WERI-Rb-1 (cell line): Measurements from ENCODE around the gene PPP2R3B.

Experiments used
- DNase-seq: peaks from one replicate; pipeline ENCODE4 v3.0.0-alpha.2; 2020
- H3K27ac ChIP-seq: fragments of 250-450 bp; sonication (Bioruptor Pico); 2 replicates; pipeline ENCODE4 v1.5.1; 2020; ENCODE audit warnings: mild to moderate bottlenecking, moderate library complexity
- H3K27me3 ChIP-seq: fragments of 250-450 bp; sonication (Bioruptor Pico); 2 replicates; pipeline ENCODE4 v1.5.1; 2021; ENCODE audit warnings: mild to moderate bottlenecking, low read depth, moderate library complexity; ENCODE audit not compliant: insufficient read depth, severe bottlenecking
- H3K36me3 ChIP-seq: fragments of 250-450 bp; sonication (Bioruptor Pico); 2 replicates; pipeline ENCODE4 v1.5.1; 2020; ENCODE audit warnings: mild to moderate bottlenecking, moderate library complexity
- H3K4me3 ChIP-seq: 2 replicates; pipeline ENCODE4 v1.5.1; 2011; ENCODE audit warnings: low read depth, mild to moderate bottlenecking, control low read depth, low read length
- H3K9me3 ChIP-seq: fragments of 250-450 bp; sonication (Bioruptor Pico); 2 replicates; pipeline ENCODE4 v1.5.1; 2021; ENCODE audit warnings: mild to moderate bottlenecking, moderate library complexity; ENCODE audit not compliant: severe bottlenecking
- CTCF ChIP-seq: IDR thresholded peaks from 2 replicates; pipeline ENCODE4 v1.5.1; 2011; ENCODE audit warnings: low read depth, mild to moderate bottlenecking, control low read depth, inconsistent platforms, low read length

PPP2R3B gene

DNA sequence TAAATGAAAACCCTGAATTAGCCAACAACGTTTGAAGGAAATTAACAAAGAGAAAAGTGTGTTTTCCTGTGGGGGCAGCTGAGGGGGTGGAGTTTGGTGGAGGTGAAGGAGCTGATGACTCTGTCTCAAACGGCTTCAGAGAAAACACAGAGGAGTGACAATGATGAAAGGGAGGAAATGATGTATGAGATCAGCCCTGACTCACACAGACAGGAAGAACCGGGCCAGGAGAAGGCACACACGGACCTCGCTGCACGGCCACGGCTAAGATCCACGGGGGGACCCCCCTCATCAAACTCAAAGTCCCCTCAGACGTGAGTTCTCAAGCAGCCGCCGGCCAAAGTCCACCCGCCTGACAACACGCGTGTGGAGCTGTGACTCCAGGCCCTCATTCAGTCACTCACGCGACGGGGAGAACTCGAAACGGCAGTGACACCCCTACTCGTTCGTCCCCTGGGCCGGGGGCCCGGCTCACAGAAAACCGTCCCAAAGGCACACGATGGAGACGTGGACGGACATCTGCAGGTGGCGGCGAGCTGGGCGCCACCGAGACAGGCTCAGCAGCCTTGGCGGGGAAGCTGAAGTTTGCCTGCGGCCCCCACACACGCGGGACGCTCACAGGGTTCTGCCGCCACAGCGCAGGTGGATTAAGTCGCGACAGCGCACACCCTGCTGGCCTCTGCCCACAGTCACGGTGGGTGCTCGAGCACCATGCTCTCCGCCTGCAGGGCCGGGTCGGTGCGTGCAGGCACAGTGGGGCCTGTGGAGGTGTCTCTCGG, 28.8 kb downstream of the PPP2R3B start:
- no peaks in the 10 kb centered on the region for H3K27me3 ChIP-seq
- TF ChIP-seq CTCF: no peak
- no peak for DNase-seq
- H3K36me3 ChIP-seq: peaks cover 20% of the 10 kb centered on the region
- peaks cover 7% of the 10 kb centered on the region for H3K9me3 ChIP-seq
- H3K27ac ChIP-seq: no peak overlapping the region
- H3K4me3 ChIP-seq: no peak overlapping the region

DNA sequence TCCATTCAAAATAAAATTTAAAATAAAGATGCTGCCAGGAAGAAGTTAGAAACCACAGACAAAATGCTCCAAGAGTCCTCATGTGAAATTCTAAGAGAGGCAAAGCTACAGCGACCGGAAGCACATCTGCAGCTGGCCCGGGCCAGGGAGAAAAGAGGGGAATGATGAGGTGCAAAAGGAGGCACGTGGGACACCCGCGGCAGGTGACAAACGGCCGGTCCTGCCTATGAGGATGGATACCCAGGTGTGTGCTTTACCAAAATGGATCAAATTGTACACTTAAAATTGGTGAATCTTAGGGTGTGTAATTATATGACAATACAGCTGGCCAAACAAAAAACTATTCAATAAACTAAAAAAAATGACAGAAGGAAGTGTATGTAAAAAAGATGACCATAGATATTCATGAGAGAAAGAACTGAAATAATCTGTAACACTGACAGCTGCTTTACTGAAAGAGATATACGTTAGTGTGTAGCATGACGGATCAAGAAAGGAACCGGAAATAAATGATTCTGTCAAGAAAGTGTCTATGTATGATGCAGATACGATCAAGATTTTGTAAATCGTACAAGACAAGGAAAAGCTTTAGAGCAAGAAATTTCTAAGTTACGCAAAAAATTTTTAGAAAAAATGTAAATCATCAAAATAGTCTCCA, 29.5 kb downstream of the PPP2R3B start:
- peaks cover 22% of the 10 kb centered on the region for H3K36me3 ChIP-seq
- H3K4me3 ChIP-seq: no peak overlapping the region
- no peak for TF ChIP-seq CTCF

DNA sequence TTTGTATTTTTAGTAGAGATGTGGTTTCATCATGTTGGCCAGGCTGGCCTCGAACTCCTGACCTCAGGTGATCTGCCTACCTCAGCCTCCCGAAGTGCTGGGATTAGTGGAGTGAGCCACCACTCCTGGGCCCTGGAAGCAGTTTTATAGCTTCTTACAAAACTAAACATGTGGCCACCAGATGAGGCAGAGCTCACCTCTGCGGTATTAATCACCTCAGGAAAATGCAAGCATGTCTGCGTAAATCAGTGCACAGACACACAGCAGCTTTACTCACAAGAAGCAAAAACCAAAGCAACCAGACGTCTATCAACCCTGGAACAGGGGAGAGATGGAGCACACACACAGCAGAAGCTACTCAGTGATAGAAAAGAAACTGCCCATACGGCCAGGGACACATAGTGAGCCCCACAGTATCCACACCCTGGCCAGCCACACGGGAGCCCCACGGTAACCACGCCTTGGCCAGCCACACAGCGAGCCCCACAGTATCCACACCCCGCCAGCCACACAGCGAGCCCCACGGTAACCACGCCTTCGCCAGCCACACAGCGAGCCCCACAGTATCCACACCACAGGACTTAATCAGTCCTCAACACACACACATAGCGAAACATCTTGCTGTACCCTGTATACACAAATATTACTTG, 30.2 kb downstream of the PPP2R3B start:
- no peak for DNase-seq
- no peak overlapping the region for H3K27ac ChIP-seq
- no peak for TF ChIP-seq CTCF
- no peaks in the 10 kb centered on the region for H3K27me3 ChIP-seq
- H3K9me3 ChIP-seq: peaks cover 7% of the 10 kb centered on the region
- peaks cover 22% of the 10 kb centered on the region for H3K36me3 ChIP-seq
- no peak overlapping the region for H3K4me3 ChIP-seq

More for the DNA sequence above, 29.5 kb downstream of the PPP2R3B start:
- Histone ChIP-seq H3K27ac (no peak overlapping the region), H3K27me3 (no peaks in the 10 kb centered on the region), H3K9me3 (peaks cover 7% of the 10 kb centered on the region)
- no peak for DNase-seq

DNA sequence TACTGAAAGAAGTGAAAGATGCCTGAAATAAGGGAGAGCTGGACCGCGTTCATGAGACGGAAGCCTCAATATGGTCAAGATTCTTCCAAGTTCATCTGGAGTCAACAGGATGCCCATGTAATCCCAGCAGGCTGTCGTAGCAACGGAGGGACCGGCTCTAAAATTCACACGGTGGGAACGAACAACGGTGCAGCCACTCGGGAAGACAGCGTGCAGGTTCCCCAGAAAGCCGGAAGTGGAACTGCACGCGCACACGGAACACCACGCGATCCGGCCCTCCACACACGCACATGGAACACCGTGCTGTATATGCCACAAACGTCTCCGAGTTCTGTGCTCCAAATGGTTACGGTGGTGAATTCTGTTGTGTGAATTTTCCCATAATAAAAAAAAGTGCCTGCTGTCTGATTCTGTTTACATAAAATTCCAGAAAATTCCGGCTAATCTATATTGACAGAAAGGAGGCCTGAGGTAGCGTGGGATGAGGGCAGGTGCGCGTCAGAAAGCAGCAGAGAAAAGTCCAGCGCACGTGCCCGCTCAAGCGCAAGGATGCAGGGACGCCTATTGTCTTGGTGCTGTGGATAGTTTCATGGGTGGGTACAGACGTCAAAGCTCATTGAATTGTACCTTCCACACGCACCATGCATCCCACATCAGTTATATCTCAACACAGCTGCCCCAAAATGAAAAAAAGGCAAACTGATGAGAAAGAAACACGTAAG, 31.2 kb downstream of the PPP2R3B start:
- Histone ChIP-seq H3K27me3 (no peaks in the 10 kb centered on the region), H3K36me3 (peaks cover 12% of the 10 kb centered on the region), H3K9me3 (peaks cover 5% of the 10 kb centered on the region), H3K4me3 (no peak overlapping the region), H3K27ac (no peak overlapping the region)
- no peak for DNase-seq
- no peak for TF ChIP-seq CTCF

DNA sequence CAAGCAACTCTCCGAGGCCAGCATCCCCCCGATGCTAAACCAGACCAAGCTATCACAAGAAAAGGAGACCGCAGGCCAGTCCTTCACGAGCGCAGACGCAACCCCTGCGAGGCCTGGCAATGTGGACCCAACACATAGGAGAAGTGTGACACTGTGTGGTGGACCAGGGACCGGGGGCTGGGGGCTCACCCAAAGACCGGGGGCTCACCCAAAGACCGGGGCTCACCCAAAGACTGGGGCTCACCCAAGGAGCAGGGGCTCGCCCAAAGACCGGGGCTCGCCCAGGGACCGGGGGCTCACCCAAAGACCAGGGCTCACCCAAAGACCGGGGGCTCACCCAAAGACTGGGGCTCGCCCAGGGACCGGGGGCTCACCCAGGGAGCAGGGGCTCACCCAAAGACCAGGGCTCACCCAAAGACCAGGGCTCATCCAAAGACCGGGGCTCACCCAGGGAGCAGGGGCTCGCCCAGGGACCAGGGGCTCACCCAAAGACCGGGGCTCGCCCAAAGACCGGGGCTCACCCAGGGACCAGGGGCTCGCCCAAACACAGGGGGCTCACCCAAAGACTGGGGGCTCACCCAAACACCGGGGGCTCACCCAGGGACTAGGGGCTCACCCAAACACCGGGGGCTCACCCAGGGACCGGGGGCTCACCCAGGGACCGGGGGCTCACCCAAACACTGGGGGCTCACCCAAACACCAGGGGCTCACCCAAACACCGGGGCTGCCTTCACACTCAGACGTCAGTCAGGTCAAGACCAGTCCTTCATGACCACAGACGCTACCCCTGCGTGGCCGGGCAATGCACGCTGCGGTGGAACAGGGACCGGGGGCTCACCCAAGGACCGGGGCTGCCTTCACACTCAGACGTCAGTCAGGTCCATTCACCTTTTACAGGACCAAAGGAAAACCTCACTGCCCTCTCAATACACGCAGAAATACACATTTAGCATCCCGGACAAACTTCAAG, 32.9 kb downstream of the PPP2R3B start:
- Histone ChIP-seq H3K27ac (no peak overlapping the region), H3K4me3 (no peak overlapping the region), H3K9me3 (no peaks in the 10 kb centered on the region), H3K36me3 (peaks cover 2% of the 10 kb centered on the region; the same call in 1 of the 2 replicates), H3K27me3 (no peaks in the 10 kb centered on the region)
- DNase-seq: no peak
- no peak for TF ChIP-seq CTCF
